ENCODE results near the gene PROC.

PROC gene

GRCh38 chr2:127439343-127439742 is 21.1 kb downstream of the PROC start:
- TF ChIP-seq, protein P1, sequence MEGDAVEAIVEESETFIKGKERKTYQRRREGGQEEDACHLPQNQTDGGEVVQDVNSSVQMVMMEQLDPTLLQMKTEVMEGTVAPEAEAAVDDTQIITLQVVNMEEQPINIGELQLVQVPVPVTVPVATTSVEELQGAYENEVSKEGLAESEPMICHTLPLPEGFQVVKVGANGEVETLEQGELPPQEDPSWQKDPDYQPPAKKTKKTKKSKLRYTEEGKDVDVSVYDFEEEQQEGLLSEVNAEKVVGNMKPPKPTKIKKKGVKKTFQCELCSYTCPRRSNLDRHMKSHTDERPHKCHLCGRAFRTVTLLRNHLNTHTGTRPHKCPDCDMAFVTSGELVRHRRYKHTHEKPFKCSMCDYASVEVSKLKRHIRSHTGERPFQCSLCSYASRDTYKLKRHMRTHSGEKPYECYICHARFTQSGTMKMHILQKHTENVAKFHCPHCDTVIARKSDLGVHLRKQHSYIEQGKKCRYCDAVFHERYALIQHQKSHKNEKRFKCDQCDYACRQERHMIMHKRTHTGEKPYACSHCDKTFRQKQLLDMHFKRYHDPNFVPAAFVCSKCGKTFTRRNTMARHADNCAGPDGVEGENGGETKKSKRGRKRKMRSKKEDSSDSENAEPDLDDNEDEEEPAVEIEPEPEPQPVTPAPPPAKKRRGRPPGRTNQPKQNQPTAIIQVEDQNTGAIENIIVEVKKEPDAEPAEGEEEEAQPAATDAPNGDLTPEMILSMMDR (IDR thresholded peaks at IDR 0.05), result no peak

GRCh38 chr2:127448526-127448925 is 30.3 kb downstream of the PROC start:
- TF ChIP-seq, protein P1 (IDR thresholded peaks at IDR 0.05), result no peak

GRCh38 chr2:127449414-127449813 is 31.2 kb downstream of the PROC start:
- TF ChIP-seq, protein P1 (IDR thresholded peaks at IDR 0.05), result no peak

GRCh38 chr2:127449898-127450297 is 31.7 kb downstream of the PROC start:
- TF ChIP-seq, protein P1 (IDR thresholded peaks at IDR 0.05), result no peak

GRCh38 chr2:127451981-127452380 is 33.8 kb downstream of the PROC start:
- TF ChIP-seq, protein P1 (IDR thresholded peaks at IDR 0.05), result no peak

GRCh38 chr2:127453013-127453391 is 34.8 kb downstream of the PROC start:
- TF ChIP-seq, protein P1 (IDR thresholded peaks at IDR 0.05), result no peak

- TF ChIP-seq, protein P1 (IDR thresholded peaks at IDR 0.05), result no peak
Measured at GRCh38 chr2:127453392-127454171, 35.4 kb downstream of the PROC start.
